ENCODE measurements around the gene VSTM4.

VSTM4 gene

DNA sequence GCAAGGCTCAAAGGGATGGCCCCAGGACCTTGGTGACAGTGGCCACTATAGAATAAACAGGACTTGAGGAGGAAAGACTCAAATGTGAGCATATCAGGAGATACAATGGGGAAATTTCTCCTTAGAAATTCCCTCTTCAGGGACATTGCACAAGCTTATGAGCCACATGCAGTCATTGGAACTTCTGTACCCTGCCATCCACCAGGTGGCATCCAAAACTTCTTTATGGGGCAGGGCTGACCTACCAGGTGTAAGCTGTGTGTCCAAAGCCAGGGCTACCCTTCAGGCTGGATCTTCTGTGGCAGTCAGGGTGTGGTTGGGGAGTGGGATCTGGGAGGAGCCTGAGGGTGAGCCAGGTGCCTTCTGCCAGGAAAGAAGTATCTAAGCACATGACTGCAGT is 139.1 kb downstream of the VSTM4 start:
- H3K36me3 ChIP-seq (ENCODE audit: insufficient read depth, low read length) = no peaks in the 10 kb centered on the region
- no peaks in the 10 kb centered on the region for H3K4me1 ChIP-seq (ENCODE audit: insufficient read depth, low read length)
- no peak overlapping the region for H2AFZ ChIP-seq (ENCODE audit: low read depth, low read length)
- no peak overlapping the region for H3K4me3 ChIP-seq (ENCODE audit: low read length)
- no peaks in the 10 kb centered on the region for H3K27me3 ChIP-seq (ENCODE audit: insufficient read depth, low read length)
- H3K9me3 ChIP-seq (ENCODE audit: low read length) = no peaks in the 10 kb centered on the region

DNA sequence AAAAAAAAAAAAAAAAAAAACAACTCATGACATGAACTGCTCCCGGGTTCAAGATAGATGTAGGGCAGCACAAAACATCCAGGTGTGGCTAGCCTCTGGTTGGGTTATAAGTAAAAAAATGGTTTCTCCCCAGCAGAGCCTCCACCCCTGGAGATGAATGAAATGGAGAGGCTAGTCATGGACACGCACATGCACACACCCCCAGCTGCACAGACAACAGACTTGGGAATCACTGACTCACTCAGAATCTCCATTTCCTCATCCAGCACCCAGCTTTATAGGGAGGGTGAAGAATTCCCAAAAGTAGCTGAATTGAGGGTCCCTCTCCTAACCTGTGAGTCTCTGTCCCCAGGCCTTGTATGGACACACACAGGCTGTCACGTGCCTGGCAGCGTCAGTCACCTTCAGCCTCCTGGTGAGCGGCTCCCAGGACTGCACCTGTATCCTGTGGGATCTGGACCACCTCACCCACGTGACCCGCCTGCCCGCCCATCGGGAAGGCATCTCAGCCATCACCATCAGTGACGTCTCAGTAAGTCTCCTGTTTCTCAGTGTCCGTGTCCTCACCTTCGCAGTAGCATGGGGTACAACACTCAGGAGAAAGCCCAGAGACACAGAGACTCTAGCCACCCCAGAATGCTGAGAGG is 140.7 kb downstream of the VSTM4 start:
- no peak overlapping the region for H3K4me3 ChIP-seq (ENCODE audit: low read length)
- no peaks in the 10 kb centered on the region for H3K9me3 ChIP-seq (ENCODE audit: low read length)
- no peaks in the 10 kb centered on the region for H3K4me1 ChIP-seq (ENCODE audit: insufficient read depth, low read length)
- no peaks in the 10 kb centered on the region for H3K36me3 ChIP-seq (ENCODE audit: insufficient read depth, low read length)
- no peaks in the 10 kb centered on the region for H3K27me3 ChIP-seq (ENCODE audit: insufficient read depth, low read length)
- H2AFZ ChIP-seq (ENCODE audit: low read depth, low read length) = no peak overlapping the region

DNA sequence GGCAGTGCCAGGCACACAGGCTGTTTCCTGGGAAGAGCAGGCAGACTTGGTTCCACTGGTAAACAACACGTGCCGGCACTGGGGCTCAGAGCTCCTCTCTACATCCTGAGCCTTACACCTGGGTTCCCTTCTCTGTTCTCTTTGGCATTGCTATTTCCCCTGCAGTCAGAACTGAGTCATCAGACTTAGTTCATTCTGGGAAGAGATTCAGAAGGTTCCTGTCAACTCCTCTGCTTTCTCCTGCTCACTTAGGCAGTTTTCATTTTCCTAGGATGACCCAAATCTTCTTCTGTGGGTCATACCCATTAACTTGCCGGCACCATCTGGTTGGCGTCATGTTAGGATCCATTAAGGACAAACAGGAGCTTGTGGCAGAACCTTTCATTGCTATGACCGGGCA is 142.3 kb downstream of the VSTM4 start:
- H2AFZ ChIP-seq (ENCODE audit: low read depth, low read length) = no peak overlapping the region
- no peak overlapping the region for H3K4me3 ChIP-seq (ENCODE audit: low read length)
- no peaks in the 10 kb centered on the region for H3K4me1 ChIP-seq (ENCODE audit: insufficient read depth, low read length)
- no peaks in the 10 kb centered on the region for H3K36me3 ChIP-seq (ENCODE audit: insufficient read depth, low read length)
- no peaks in the 10 kb centered on the region for H3K27me3 ChIP-seq (ENCODE audit: insufficient read depth, low read length)
- no peaks in the 10 kb centered on the region for H3K9me3 ChIP-seq (ENCODE audit: low read length)

DNA sequence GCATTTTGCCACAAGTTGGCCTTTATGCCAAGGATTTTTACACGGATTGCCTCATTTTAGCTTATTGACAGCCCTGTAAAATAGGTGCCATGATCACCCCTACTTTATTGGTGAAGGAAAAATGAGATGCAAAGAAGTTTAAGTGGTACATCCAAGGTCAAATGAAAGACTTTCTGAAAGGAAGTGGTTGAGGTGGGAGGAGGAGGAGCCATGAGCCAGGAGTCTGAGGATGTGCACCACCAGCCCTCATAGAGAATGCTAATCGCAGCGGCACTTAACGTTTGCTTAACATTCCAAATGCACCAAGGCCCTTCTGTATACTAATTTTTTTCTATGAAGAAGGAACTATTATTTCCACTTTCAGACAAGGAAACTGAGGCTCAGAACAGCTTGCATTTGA is 144.7 kb downstream of the VSTM4 start:
- H3K4me1 ChIP-seq (ENCODE audit: insufficient read depth, low read length) = no peaks in the 10 kb centered on the region
- no peaks in the 10 kb centered on the region for H3K27me3 ChIP-seq (ENCODE audit: insufficient read depth, low read length)
- no peak overlapping the region for H2AFZ ChIP-seq (ENCODE audit: low read depth, low read length)

DNA sequence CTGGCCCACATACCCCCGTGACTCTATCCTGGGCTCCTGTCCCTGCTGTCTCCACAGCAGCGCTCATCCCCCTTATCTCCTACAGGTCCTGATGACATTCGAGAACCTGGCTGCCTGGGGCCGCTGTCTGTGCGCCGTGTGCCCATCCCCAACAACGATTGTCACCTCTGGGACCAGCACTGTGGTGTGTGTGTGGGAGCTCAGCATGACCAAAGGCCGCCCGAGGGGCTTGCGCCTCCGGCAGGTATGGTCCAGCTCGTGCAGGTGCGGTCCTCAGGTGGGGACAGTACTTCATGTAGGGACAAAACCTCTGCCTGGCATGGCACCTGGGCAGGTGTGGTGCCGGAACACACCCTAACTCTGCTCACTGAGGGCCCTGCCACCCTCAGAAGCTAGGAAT is 145.3 kb downstream of the VSTM4 start:
- Histone ChIP-seq H3K27me3 (ENCODE audit: insufficient read depth, low read length) (no peaks in the 10 kb centered on the region), H2AFZ (ENCODE audit: low read depth, low read length) (no peak overlapping the region), H3K4me3 (ENCODE audit: low read length) (no peak overlapping the region), H3K36me3 (ENCODE audit: insufficient read depth, low read length) (no peaks in the 10 kb centered on the region), H3K4me1 (ENCODE audit: insufficient read depth, low read length) (no peaks in the 10 kb centered on the region), H3K9me3 (ENCODE audit: low read length) (no peaks in the 10 kb centered on the region)

More for the DNA sequence above, 144.7 kb downstream of the VSTM4 start:
- H3K4me3 ChIP-seq (ENCODE audit: low read length) = no peak overlapping the region
- no peaks in the 10 kb centered on the region for H3K9me3 ChIP-seq (ENCODE audit: low read length)
- no peaks in the 10 kb centered on the region for H3K36me3 ChIP-seq (ENCODE audit: insufficient read depth, low read length)

DNA sequence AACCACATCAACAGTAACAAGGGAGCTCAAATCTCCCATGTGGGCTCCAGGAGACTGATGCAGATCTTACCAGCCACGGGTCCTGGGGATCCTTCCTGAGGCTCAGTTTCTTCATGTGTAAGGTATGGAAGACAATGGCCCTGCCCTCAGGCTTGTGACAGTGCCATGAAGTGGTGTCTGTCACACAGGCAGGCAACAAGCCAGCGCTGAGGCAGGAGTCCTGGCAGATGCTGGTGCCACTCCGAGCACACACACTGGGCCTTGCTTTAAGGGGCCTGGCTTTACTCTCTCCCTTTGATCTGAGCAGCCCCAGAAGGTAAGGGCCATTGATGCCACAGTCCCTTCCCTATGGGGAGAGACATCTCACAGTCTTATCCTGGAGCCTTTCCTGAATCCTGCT is 147.3 kb downstream of the VSTM4 start:
- Histone ChIP-seq H3K9me3 (ENCODE audit: low read length) (no peaks in the 10 kb centered on the region), H3K27me3 (ENCODE audit: insufficient read depth, low read length) (no peaks in the 10 kb centered on the region), H3K36me3 (ENCODE audit: insufficient read depth, low read length) (no peaks in the 10 kb centered on the region), H3K4me3 (ENCODE audit: low read length) (no peak overlapping the region), H3K4me1 (ENCODE audit: insufficient read depth, low read length) (no peaks in the 10 kb centered on the region), H2AFZ (ENCODE audit: low read depth, low read length) (no peak overlapping the region)

DNA sequence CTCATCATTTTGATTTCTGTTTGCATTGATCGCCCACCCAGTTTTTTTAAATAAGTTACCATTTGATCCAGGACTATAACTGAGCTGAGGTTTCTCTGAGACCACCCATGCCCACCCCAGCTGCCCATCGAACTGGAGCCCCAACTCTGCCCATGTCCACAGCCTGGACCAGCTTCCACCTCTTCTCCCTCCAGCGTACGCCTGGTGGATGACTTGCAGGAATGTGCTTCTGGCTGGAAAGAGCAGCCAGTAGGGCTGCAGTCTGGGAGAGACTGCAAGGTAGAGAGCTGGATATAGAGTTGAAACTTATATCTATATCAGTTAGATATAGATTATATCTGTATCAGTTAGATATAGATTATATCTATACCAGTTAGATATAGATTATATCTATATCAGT is 149.9 kb downstream of the VSTM4 start:
- Histone ChIP-seq H3K4me1 (ENCODE audit: insufficient read depth, low read length) (no peaks in the 10 kb centered on the region), H3K27me3 (ENCODE audit: insufficient read depth, low read length) (no peaks in the 10 kb centered on the region), H3K9me3 (ENCODE audit: low read length) (no peaks in the 10 kb centered on the region), H3K4me3 (ENCODE audit: low read length) (no peak overlapping the region), H3K36me3 (ENCODE audit: insufficient read depth, low read length) (no peaks in the 10 kb centered on the region), H2AFZ (ENCODE audit: low read depth, low read length) (no peak overlapping the region)
